GM21737 (cell line): ENCODE results near the gene RNASEH2C.
"Not testable (repeated sequence)": the region's sequence is repeated elsewhere in the genome, so short reads cannot be mapped to it uniquely, and the experiment has no call there.

Experiments
- ATAC-seq: cut with Tn5 transposase; IDR thresholded peaks from one replicate; pipeline ENCODE4 v1.9.1; 2021; ENCODE audit warnings: mild to moderate bottlenecking, moderate library complexity; ENCODE audit not compliant: unreplicated experiment

The RNASEH2C gene

GRCh38 chr11:65717906-65718305 lies 2.7 kb downstream of the RNASEH2C start:
- ATAC-seq: no peak

- ATAC-seq: no peak
Observed at GRCh38 chr11:65716774-65717405, 3.7 kb downstream of the RNASEH2C start.

- no peak for ATAC-seq
Observed at GRCh38 chr11:65716302-65716701, 4.3 kb downstream of the RNASEH2C start.

DNA sequence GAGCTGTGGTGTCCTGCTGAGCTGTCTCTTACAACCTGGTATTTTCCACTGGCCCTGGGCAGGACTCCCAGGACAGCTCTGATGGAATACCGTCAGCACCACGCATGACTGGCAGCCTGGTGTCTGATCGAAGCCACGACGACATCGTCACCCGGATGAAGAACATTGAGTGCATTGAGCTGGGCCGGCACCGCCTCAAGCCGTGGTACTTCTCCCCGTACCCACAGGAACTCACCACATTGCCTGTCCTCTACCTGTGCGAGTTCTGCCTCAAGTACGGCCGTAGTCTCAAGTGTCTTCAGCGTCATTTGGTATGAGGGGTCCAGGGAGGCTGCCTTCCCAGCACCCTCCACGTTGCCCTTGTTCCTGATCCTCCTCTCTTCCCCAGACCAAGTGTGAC lies 6.2 kb downstream of the RNASEH2C start:
- ATAC-seq: no peak

DNA sequence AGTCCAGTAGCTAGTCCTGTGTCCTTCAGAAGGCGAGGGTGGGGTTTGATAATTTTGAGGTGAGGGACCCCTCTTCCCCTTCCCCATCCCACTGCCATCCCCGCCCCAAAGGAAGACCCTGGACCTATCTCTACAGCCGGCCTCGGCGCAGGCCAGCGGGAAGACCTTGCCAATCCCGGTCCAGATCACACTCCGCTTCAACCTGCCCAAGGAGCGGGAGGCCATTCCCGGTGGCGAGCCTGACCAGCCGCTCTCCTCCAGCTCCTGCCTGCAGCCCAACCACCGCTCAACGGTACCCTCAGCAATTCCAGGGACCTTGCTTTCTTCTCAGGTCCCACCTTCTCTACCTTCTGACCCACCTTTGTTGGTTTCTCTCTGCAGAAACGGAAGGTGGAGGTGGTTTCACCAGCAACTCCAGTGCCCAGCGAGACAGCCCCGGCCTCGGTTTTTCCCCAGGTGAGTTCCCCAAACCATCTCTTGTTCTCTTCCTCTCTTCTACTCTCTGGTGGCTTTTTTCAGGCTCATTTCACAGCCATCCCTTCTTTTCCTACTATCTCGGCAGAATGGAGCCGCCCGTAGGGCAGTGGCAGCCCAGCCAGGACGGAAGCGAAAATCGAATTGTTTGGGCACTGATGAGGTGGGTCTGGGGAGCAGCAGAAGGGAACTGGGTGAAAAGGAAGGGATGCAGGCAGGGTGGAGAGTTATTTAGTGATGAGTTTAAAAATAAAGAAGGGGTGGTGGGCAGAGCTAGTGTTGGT lies 7.2 kb downstream of the RNASEH2C start:
- no peak for ATAC-seq

GRCh38 chr11:65712633-65713076 lies 7.9 kb downstream of the RNASEH2C start:
- no peak for ATAC-seq

- ATAC-seq: peak; percentile 75
Observed at GRCh38 chr11:65711785-65712632, 8.6 kb downstream of the RNASEH2C start, which contains the start of gene KAT5. Gene KAT5 (plus strand): TSS chr11:65712252. CDS start chr11:65712268, 16 bp downstream.

GRCh38 chr11:65710421-65710820 lies 10.2 kb downstream of the RNASEH2C start:
- ATAC-seq: no peak

DNA sequence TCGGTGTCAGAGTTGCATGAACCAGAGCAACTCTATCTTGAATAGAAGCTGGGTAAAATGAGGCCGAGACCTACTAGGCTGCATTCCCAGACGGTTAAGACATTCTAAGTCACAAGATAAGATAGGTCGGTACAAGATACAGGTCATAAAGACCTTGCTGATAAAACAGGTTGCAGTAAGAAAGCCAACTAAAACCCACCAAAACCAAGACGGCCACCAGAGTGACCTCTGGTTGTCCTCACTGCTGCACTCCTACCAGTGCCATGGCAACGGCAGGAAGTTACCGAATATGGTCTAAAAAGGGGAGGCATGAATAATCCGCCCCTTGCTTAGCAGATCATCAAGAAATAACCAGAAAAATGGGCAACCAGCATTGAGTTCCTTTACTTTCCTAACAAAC lies 10.9 kb downstream of the RNASEH2C start:
- no peak for ATAC-seq

- no peak for ATAC-seq
Observed at GRCh38 chr11:65708451-65708850, 12.1 kb downstream of the RNASEH2C start.

GRCh38 chr11:65707002-65707401 lies 13.6 kb downstream of the RNASEH2C start:
- not testable (repeated sequence) for ATAC-seq

- not testable (repeated sequence) for ATAC-seq
Observed at GRCh38 chr11:65706303-65706763, 14.3 kb downstream of the RNASEH2C start.

- no peak for ATAC-seq
Observed at GRCh38 chr11:65703846-65704245, 16.8 kb downstream of the RNASEH2C start.

DNA sequence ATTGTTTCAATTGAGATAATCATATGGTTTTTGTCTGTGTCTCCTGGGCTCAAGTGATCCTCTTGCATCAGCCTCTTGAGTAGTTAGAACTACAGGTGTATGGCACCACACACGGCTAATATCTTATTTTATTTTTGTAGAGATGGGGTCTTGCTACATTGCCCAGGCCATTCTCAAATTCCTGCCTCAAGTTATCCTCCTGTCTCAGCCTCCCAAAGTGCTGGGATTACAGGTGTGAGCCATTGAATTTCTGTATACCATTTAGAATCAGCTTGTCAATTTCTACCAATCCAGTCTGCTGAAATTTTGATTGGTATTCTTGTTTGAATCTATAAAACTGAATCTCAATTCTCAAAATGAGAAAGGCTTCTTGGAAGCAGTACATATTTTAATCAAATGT lies 18.9 kb downstream of the RNASEH2C start:
- no peak for ATAC-seq

GRCh38 chr11:65700399-65700798 lies 20.2 kb downstream of the RNASEH2C start:
- ATAC-seq: no peak

GRCh38 chr11:65699306-65699705 lies 21.3 kb downstream of the RNASEH2C start:
- ATAC-seq: no peak

- no peak for ATAC-seq
Observed at GRCh38 chr11:65698205-65698604, 22.4 kb downstream of the RNASEH2C start.

GRCh38 chr11:65696802-65697552 lies 23.6 kb downstream of the RNASEH2C start:
- ATAC-seq: no peak

DNA sequence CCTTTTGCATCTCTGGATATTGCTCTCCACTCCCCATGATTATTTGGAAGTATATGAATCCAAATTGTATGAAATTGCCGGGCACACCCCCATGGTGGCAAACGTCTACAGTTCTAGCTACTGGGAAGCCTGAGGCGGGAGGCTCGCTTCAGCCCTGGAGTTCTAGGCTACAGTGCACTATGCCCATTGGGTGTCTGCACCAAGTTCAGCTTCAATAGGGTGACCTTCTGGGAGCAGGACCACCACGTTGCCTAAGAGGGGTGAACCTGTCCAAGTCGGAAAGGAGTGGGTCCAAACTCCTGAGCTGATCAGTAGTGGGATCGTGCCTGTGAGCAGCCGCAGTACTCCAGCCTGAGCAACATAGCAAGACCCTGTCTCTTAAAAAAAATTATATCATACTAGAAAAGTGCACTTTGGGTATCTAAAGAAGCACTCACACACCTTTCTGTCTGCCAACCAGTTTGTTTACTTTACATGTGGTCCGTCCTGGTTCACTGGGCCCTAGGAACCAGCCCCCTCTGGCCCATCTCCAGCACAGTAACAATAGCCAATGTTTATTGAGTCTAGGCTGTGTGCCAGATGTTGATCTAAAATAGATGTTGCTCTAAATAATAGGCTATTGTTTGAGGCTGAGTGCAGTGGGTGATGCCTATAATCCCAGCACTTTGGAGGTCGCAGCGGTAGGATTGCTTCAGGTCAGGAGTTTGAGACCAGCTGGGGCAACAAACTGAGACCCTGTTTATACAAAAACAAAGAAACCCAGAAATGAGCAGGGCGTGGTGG lies 24.9 kb downstream of the RNASEH2C start:
- no peak for ATAC-seq

- no peak for ATAC-seq
Observed at GRCh38 chr11:65692367-65692766, 28.2 kb downstream of the RNASEH2C start.
